Cardiac fibroblast (primary cell): ENCODE measurements around the gene SLC7A14.

ENCODE experiments used
- DNase-seq, 2 donors: peaks; one replicate each; pipeline versions ENCODE4 v3.0.0 to v3.0.0-alpha.2; 2010; ENCODE audit warnings: low read depth in 2 of 2
- H3K4me3 ChIP-seq, 2 donors: replicated peaks in 1 of 2; 1 replicate in 1 of 2; 2 replicates in 1 of 2; pipeline ENCODE4 v1.5.1; 2011; ENCODE audit warnings: low read depth in 2 of 2, low read length in 2 of 2, mild to moderate bottlenecking in 2 of 2, moderate library complexity in 1 of 2
- CTCF ChIP-seq: IDR thresholded peaks from one replicate; pipeline ENCODE4 v1.5.1; 2011; ENCODE audit warnings: low read depth, mild to moderate bottlenecking, low read length, inconsistent platforms

The SLC7A14 gene

GRCh38 chr3:170608475-170608874 lies 22.6 kb upstream of the SLC7A14 start:
- no peak overlapping the region for H3K4me3 ChIP-seq
- no peak for DNase-seq
- TF ChIP-seq CTCF, result no peak

GRCh38 chr3:170606675-170607074 lies 20.8 kb upstream of the SLC7A14 start:
- H3K4me3 ChIP-seq, result no peak overlapping the region
- TF ChIP-seq CTCF, result no peak
- DNase-seq, result no peak

GRCh38 chr3:170605490-170605889 lies 19.6 kb upstream of the SLC7A14 start:
- no peak for DNase-seq
- no peak for TF ChIP-seq CTCF
- H3K4me3 ChIP-seq, result no peak overlapping the region

GRCh38 chr3:170603770-170604510 lies 18.1 kb upstream of the SLC7A14 start:
- TF ChIP-seq CTCF, result no peak
- DNase-seq, result peak; percentile 27 to 30

GRCh38 chr3:170602556-170602955 lies 16.7 kb upstream of the SLC7A14 start:
- TF ChIP-seq CTCF, result no peak
- DNase-seq, result no peak
- H3K4me3 ChIP-seq, result no peak overlapping the region

More at GRCh38 chr3:170603770-170604510, 18.1 kb upstream of the SLC7A14 start:
- H3K4me3 ChIP-seq, result no peak overlapping the region

- no peak for TF ChIP-seq CTCF
- no peak for DNase-seq
- H3K4me3 ChIP-seq, result no peak overlapping the region
These were observed 14.2 kb upstream of the SLC7A14 start for GRCh38 chr3:170600005-170600624.
